ENCODE measurements around the gene SEPTIN3.

GRCh38 chr22:41970601-41971000, 1.4 kb downstream of the SEPTIN3 start:
- TF ChIP-seq, protein P1, sequence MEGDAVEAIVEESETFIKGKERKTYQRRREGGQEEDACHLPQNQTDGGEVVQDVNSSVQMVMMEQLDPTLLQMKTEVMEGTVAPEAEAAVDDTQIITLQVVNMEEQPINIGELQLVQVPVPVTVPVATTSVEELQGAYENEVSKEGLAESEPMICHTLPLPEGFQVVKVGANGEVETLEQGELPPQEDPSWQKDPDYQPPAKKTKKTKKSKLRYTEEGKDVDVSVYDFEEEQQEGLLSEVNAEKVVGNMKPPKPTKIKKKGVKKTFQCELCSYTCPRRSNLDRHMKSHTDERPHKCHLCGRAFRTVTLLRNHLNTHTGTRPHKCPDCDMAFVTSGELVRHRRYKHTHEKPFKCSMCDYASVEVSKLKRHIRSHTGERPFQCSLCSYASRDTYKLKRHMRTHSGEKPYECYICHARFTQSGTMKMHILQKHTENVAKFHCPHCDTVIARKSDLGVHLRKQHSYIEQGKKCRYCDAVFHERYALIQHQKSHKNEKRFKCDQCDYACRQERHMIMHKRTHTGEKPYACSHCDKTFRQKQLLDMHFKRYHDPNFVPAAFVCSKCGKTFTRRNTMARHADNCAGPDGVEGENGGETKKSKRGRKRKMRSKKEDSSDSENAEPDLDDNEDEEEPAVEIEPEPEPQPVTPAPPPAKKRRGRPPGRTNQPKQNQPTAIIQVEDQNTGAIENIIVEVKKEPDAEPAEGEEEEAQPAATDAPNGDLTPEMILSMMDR (IDR thresholded peaks at IDR 0.05): no peak
- no peak for TF ChIP-seq POLR2A (IDR thresholded peaks at IDR 0.05)
- TF ChIP-seq EP300 (IDR thresholded peaks at IDR 0.05): no peak

Data from tibial nerve (tissue), 4 donors.